Measurements from ENCODE around the gene ATP6AP1. TPM values are rescaled to one million over a fixed set of nuclear protein-coding genes. Genes with fewer than 3 reads are reported as not detected.

Gene ATP6AP1, protein sequence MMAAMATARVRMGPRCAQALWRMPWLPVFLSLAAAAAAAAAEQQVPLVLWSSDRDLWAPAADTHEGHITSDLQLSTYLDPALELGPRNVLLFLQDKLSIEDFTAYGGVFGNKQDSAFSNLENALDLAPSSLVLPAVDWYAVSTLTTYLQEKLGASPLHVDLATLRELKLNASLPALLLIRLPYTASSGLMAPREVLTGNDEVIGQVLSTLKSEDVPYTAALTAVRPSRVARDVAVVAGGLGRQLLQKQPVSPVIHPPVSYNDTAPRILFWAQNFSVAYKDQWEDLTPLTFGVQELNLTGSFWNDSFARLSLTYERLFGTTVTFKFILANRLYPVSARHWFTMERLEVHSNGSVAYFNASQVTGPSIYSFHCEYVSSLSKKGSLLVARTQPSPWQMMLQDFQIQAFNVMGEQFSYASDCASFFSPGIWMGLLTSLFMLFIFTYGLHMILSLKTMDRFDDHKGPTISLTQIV
- 43.3 and 50.6 TPM in 2 replicates for total RNA-seq

DNA sequence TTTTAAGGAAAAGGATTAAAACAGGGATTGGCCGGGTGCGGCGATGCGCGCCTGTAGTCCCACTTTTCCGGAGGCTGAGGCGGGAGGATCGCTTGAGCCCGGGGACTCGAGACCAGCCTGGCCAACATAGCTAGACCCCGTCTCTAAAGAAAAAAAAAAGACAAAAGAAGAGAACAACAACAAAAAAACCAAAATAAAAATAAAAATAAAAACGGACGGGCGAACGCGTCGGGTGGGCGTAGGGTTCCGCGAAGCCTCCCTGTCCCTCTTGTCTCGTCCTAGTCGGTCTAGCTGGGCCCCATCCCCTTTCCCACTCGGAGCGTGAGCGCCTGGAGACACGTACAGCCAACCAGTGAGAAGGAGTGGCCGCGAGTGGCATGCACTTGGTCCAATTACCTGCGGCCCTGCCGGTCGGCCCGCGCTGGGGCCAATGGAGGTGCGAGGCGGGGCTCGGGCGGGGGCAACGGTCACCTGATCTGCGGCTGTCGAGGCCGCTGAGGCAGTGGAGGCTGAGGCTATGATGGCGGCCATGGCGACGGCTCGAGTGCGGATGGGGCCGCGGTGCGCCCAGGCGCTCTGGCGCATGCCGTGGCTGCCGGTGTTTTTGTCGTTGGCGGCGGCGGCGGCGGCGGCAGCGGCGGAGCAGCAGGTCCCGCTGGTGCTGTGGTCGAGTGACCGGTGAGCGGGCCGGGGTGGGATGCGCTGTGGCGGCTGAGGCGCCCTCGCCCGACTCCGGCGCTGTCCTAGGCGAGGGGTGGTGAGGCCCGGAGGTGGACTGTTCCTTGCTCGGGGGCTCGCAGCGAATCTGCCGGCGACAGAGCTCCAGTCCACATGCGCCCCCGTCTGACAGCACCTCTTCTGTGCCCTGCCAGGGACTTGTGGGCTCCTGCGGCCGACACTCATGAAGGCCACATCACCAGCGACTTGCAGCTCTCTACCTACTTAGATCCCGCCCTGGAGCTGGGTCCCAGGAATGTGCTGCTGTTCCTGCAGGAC lies at the start of gene ATP6AP1:
TSS of gene ATP6AP1 (plus strand) at position 502 of the 996 bp plus-strand sequence. CDS start at position 518, 16 bp downstream.

DNA sequence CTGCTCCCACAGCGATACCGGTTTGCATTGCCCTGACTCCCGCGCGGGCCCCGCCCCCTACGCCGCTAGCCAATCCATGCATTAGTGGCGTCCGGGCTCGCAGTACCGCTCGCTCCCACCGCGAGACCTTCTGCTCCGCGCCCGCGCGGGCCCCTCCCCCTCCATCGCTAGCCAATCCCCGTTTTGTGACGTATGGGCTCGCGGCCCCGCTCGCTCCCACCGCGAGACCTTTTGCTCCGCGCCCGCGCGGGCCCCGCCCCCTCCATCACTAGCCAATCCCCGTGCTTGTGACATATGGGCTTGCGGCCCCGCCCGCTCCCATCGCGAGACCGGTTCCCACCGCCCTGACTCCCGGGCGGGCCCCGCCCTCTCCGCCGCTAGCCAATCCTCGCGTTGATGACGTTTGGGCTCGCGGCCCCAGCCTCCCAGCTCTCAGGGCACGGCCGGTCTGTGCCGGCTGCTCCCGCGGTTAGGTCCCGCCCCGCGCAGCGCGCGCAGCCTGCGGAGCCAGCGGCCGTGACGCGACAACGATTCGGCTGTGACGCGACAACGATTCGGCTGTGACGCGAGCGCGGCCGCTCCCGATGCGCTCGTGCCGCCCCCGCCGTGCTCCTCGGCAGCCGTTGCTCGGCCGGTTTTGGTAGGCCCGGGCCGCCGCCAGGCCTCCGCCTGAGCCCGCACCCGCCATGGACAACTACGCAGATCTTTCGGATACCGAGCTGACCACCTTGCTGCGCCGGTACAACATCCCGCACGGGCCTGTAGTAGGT lies 49.5 kb upstream of the ATP6AP1 start, which contains the start of gene EMD:
TSS of gene EMD (plus strand) at position 497 of the 770 bp plus-strand sequence. CDS start at position 687, 190 bp downstream.

DNA sequence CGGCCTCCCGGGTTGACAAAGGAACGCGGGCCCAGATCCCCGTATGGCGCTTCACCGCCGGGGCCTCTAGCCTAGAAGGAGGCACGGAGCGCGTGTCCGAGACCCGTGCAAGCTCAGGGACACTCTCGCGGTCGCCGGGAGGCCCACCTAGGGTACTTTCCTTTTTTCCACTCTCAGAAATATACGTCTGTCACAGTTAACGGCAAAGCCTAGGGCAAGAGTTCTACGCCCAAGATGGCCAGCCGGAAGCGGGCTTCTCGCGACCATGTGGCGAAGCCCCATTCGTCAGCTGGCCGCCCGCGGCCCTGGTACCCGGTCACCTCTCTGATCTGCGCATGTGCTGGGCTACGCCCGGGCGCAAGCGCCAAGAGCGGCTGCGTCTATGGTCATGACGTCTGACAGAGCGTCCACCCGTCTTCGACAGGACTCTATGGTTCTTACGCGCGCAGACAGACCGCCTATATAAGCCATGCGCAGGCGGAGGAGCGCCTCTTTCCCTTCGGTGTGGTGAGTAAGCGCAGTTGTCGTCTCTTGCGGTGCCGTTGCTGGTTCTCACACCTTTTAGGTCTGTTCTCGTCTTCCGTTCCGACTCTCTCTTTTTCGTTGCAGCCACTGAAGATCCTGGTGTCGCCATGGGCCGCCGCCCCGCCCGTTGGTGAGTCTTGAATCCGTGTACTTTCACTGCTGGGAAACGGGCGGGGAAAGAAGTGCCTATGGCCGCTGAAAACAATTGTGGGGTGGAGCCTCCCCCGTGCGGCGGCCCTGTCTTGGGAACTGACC lies 30.4 kb upstream of the ATP6AP1 start, which contains the start of gene RPL10:
TSS of gene RPL10 (plus strand) at position 490 of the 780 bp plus-strand sequence. CDS start at position 633, 143 bp downstream.

DNA sequence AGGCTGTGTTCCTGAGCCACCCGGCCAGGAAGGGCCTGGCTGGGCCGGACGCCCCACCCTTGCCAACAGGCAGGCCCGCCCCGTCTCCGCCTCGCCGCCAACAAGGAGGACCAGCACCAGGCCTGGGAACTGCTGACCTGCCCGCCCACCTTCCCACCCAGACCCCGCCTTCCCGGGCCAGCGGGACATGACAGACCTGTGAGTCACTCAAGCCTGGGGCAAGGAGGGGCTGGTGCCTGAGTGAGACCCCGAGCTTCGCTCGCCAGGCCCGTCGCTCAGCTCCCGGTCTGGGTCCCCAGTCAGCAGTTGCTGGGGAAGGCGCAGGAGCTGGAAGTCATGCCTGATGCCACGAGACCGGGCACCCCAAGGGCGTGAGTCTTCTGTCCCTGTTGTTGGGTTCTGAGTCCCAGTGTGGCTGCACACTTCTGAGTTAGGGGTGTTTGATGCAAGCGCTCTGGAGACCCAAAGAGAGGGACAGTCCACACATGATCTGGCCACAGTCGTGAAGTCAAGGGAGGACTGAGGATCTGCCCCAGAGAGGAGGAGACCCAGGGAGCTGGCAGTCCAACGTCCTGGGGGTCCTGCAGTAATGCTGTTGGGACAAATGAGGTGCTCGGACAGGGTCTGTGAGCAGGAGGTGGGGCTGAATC lies 19.1 kb upstream of the ATP6AP1 start, which contains the start of gene DNASE1L1:
TSS of gene DNASE1L1 (minus strand) at position 33 of the 650 bp plus-strand sequence. CDS start 3,686 bp downstream, outside the sequence.

DNA sequence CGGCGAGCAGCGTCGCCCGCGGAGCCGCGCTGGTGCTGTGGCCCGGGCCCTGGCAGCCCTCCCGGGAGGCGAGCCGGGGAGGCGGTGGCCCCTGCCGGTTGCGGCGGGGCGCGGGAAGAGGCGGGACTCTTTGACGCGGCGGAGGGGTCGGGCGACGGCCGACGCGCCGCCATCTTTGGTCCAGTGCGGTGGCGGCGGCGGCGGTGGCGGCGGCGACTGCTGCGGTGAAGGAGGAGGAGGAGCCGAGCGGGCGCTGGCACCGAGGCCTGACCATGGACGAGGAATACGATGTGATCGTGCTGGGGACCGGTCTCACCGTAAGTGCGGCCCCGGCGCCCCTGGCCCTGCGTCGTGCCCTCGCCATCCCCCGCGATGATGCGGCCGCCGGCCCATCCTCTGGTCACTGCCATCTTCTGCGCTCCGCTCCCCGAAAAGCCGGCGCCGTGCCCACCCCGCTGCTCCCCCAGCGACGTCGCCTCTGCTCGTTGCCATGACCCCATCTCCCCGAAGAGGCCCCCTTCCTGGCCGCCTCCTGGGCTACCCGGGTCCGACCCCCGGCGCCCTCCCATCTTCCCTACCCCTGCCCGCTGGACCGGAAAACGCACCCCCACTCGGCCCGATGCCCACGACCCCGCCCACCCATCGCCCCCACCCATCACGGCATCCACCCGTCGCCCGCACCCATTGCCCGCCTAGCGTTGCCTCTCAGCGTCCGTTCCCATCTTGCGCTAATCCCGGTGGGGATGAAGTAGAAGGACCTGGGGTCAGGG lies 8.7 kb downstream of the ATP6AP1 start, which contains the start of gene GDI1:
TSS of gene GDI1 (plus strand) at position 172 of the 770 bp plus-strand sequence. CDS start at position 273, 101 bp downstream.

DNA sequence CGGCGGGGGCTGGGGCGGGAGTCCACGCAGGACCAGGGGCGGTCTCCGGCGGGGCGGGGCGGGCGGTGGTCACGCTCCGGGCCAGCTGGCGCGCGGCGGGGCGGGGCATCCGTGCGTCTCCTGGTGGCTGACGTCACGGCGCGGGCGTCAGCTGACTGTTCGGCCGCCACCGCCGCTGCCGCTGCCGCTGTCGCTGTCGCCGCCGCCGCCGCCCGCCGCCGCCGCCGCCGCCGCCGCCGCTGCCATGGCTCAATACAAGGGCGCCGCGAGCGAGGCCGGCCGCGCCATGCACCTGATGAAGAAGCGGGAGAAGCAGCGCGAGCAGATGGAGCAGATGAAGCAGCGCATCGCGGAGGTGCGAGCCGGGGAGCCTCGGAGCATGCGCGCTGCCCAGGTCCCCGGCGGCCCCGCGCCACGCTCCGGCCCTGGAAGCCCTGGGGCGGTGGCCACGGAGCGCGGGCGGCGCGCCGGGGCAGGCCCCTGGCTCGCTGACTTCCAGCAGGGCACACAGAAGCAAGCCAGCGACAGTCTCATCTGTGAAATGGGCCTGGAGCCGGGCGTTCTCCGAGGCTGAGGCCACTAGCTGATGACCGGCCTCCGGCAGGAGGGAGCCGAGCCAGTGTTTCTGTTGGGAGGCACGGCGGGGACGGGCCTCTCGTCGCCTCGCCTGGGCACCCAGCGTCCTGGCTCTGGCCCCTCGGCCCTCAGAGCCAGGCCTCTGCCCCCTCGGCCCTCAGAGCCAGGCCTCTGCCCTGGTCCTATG lies 15.7 kb downstream of the ATP6AP1 start, which contains the start of gene FAM50A:
TSS of gene FAM50A (plus strand) at position 150 of the 763 bp plus-strand sequence. CDS start at position 245, 95 bp downstream.

DNA sequence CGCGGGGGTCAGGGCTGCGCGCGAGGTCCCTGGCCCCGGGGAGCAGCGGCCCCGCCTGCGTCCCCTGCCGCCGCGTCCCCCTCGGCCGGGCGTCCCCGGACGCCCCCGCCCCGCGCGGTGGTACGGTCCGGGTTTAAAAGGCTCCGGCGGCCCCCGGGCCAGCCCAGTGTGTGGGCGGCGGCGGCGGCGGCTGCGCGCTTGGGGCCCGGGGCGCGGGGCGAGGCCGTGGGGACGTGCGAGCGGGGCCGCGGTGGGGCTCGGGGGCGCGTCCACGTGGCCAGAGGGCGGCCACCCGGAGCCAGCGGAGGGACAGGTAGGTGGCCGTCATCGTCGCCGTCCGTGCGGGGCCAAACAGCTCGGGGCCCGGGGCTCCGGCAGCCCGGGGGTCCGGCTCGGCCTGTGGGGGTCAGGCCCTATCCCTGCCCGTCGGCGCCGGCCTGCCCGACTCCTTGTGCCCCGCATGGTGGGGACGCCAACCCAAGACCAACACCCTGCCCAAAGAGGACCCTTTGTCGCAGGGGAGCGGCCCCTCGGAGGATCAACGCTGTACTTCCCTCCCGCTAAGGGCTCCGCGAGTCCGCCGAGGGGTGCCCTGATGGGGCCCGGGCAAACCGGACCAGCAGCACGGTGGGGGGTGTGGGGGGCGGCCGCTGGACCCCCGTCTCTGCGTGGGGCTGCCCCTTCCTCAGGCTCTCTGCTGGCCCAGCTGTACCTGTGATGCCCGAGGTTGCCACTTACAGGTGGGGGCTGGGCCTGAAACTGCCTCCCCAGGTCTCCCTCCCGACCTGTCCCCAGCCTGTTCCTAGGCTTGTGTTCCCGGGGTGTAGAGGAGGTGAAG lies 29.9 kb downstream of the ATP6AP1 start, which contains the start of gene PLXNA3:
TSS of gene PLXNA3 (plus strand) at position 166 of the 838 bp plus-strand sequence. CDS start 1,903 bp downstream, outside the sequence.

DNA sequence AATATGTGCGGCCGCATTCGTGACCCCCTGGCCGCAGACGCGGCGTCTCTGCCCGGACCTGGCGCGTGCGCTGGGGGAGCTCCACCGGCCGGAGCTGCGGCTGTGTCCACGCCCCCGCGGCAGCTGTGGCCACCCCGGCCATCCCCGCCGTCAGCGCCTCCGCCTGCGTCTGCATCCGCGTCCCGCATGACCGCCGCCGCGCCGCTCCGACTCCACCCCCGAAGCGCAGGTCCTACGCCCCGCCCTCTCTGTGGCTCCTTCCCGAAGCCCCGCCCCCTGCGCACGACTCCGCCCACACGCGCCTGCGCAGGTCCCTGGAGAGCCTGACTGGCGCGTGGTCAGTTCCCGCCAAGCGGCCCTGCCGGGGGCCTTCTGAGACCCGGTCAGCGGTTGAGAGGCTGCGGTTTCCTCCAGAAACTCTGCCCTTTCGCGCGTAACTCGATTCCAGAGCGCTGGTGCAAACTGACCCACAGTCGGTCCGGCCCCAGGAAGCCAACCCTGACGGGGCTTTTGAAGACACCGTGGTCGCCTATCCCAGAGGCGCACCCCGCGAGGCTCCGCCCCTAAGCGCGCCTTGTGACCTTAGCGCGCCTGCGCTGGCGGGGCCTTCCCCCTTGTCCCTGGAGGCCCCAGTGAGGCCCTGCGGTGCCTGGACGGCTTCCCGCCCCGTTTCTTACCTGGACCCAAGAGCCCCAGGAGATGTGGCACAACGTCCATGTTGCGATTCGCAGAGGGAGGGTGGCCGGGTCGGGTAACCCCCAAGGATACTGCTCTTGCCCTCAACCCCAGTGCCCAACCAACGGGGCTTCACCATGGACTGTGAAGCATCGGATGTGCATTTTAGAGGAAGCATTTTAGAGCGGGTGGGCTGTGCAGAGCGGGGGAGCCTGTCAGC lies 50.5 kb downstream of the ATP6AP1 start, which contains the start of gene LAGE3:
TSS of gene LAGE3 (minus strand) at position 554 of the 895 bp plus-strand sequence. CDS start at position 188, 366 bp downstream.

Other genes with a start within 250 kb of the ATP6AP1 start
- gene OPN1MW, start 246.1 kb upstream of the ATP6AP1 start, total RNA-seq = not detected in 2 replicates
- gene OPN1MW2, start 208.9 kb upstream of the ATP6AP1 start, total RNA-seq = not detected in 2 replicates
- not detected in 2 replicates for gene OPN1MW3, start 171.1 kb upstream of the ATP6AP1 start, total RNA-seq
- not detected in 2 replicates for gene TEX28, start 133.6 kb upstream of the ATP6AP1 start, total RNA-seq
- not detected in 2 replicates for gene TKTL1, start 132.9 kb upstream of the ATP6AP1 start, total RNA-seq
- 918 and 2,171 TPM in 2 replicates for gene FLNA, start 54.0 kb upstream of the ATP6AP1 start, total RNA-seq
- gene EMD, start 49.4 kb upstream of the ATP6AP1 start, total RNA-seq = 73.5 and 86.1 TPM in 2 replicates
- gene RPL10, start 30.3 kb upstream of the ATP6AP1 start, total RNA-seq = 9,658 and 12,949 TPM in 2 replicates
- gene DNASE1L1, start 19.4 kb upstream of the ATP6AP1 start, total RNA-seq = 33.7 and 34.2 TPM in 2 replicates
- gene TAFAZZIN, start 17.1 kb upstream of the ATP6AP1 start, total RNA-seq = 17.0 and 23.9 TPM in 2 replicates
- gene GDI1, start 8.5 kb downstream of the ATP6AP1 start, total RNA-seq = 89.5 and 101 TPM in 2 replicates
- 42.2 and 65.5 TPM in 2 replicates for gene FAM50A, start 15.5 kb downstream of the ATP6AP1 start, total RNA-seq
- gene PLXNA3, start 29.6 kb downstream of the ATP6AP1 start, total RNA-seq = 14.9 and 41.3 TPM in 2 replicates
- 45.6 and 72.6 TPM in 2 replicates for gene LAGE3, start 50.6 kb downstream of the ATP6AP1 start, total RNA-seq
- gene UBL4A, start 57.9 kb downstream of the ATP6AP1 start, total RNA-seq = 30.6 and 37.0 TPM in 2 replicates
- gene SLC10A3, start 62.0 kb downstream of the ATP6AP1 start, total RNA-seq = 30.8 and 32.3 TPM in 2 replicates
- gene FAM3A, start 87.6 kb downstream of the ATP6AP1 start, total RNA-seq = 41.6 and 42.7 TPM in 2 replicates
- gene G6PD, start 118.2 kb downstream of the ATP6AP1 start, total RNA-seq = 144 and 225 TPM in 2 replicates
- gene IKBKG, start 118.9 kb downstream of the ATP6AP1 start, total RNA-seq = 12.3 and 18.2 TPM in 2 replicates
- gene CTAG1A, start 156.5 kb downstream of the ATP6AP1 start, total RNA-seq = not detected in 2 replicates
- not detected in 2 replicates for gene CTAG1B, start 190.6 kb downstream of the ATP6AP1 start, total RNA-seq
- not detected in 2 replicates for gene CTAG2, start 224.9 kb downstream of the ATP6AP1 start, total RNA-seq

Measured in pericardium fibroblast (primary cell).